Gastroesophageal sphincter (tissue), 3 donors: ENCODE results near the gene UGT1A3.

Source experiments
- EP300 ChIP-seq: sonication (generic); formaldehyde crosslinking; IDR thresholded peaks from one replicate; pipeline ENCODE4 v1.6.1; 2017; ENCODE audit warnings: antibody characterized with exemption, mild to moderate bottlenecking
- POLR2A ChIP-seq, 2 donors: fragments of 450-650 bp; IDR thresholded peaks; one replicate each; pipeline ENCODE4 v1.6.1; 2017; ENCODE audit warnings: antibody characterized with exemption in 2 of 2, mild to moderate bottlenecking in 2 of 2, moderate library complexity in 1 of 2
- TF ChIP-seq, protein P1 (sequence below), 4 experiments: fragments of 200-600 bp in 2 of 4; fragments of 450-650 bp in 2 of 4; sonication (generic) in 1 of 4; IDR thresholded peaks; one replicate each; pipeline ENCODE4 v1.5.1; 2017 to 2019; ENCODE audit warnings: antibody characterized with exemption in 4 of 4, mild to moderate bottlenecking in 2 of 4, moderate library complexity in 2 of 4

DNA sequence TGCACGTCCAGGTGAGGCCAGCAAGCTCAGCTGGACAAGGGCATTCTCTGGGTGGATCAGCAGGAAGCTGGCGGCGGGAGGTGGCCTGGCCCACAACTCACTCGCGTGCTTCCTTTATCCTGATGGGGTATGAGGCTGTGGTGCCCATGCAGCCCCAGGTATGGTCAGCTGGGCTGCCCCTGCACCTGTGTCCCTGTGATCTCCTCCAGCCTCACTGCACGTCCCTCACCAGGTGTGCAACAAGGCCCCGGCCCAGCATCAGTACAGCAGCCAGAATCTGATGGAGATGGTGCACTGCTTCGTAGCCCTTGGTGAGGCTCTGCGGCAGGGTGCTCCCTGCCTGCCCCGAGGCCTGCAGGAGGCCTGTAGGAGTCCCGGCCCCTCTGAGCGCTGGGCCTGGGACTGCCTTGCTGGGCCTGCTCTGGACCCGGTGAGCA lies 66.9 kb downstream of the UGT1A3 start:
- TF ChIP-seq, protein P1, sequence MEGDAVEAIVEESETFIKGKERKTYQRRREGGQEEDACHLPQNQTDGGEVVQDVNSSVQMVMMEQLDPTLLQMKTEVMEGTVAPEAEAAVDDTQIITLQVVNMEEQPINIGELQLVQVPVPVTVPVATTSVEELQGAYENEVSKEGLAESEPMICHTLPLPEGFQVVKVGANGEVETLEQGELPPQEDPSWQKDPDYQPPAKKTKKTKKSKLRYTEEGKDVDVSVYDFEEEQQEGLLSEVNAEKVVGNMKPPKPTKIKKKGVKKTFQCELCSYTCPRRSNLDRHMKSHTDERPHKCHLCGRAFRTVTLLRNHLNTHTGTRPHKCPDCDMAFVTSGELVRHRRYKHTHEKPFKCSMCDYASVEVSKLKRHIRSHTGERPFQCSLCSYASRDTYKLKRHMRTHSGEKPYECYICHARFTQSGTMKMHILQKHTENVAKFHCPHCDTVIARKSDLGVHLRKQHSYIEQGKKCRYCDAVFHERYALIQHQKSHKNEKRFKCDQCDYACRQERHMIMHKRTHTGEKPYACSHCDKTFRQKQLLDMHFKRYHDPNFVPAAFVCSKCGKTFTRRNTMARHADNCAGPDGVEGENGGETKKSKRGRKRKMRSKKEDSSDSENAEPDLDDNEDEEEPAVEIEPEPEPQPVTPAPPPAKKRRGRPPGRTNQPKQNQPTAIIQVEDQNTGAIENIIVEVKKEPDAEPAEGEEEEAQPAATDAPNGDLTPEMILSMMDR (IDR thresholded peaks at IDR 0.05) = no peak
- TF ChIP-seq POLR2A (IDR thresholded peaks at IDR 0.05) (no peak), EP300 (no peak)
